ENCODE data around the gene SLX4. TPM values are rescaled to one million over a fixed set of nuclear protein-coding genes. Genes with fewer than 3 reads are reported as not detected.

SLX4 gene
- total and polyA plus RNA-seq, 2 experiments from 2014 or later, result 1.9 to 2.3 TPM

DNA sequence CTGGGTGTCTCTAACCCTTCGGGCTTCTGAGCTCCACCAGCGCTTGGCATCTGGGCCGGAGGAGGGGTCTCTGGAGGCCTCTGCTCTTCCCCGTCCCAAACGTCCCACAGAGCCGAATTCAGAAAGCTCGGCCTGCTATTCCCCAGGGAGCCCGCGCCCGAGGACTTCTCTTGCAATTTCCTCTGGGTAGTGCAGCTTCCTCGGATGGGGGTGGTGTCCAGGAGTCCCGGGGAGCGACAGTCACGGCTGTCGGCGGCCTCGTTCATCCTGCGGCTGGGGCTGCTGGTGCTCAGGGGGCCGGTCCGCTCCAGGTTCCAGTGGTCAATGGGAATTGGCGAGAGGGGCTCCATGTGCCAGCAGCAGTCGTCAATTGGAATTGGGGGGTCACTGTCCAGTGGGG is 22.4 kb downstream of the SLX4 start:
- H3K79me2 ChIP-seq (ENCODE audit: insufficient read depth), result no peaks in the 10 kb centered on the region
- H3F3A ChIP-seq (ENCODE audit: insufficient read depth), result no peaks in the 10 kb centered on the region
- H3K9ac ChIP-seq, result no peak overlapping the region
- no peaks in the 10 kb centered on the region for H3K9me2 ChIP-seq (ENCODE audit: insufficient read depth)
- no peak overlapping the region for H3K4me3 ChIP-seq
- no peak overlapping the region for H3K27ac ChIP-seq
- no peaks in the 10 kb centered on the region for H4K20me1 ChIP-seq (ENCODE audit: insufficient read depth)
- H3K9me3 ChIP-seq (ENCODE audit: low read depth), result no peaks in the 10 kb centered on the region
- 97 to 98% methylated on average over 21 to 22 of the region's 22 CpGs for WGBS, 2 experiments (ENCODE audit: low coverage in 1 of 2, low lambda C conversion rate in 2 of 2, missing lambda C conversion rate in 2 of 2)
- no peak overlapping the region for H2AFZ ChIP-seq
- no peak for TF ChIP-seq EZH2 (IDR thresholded peaks at IDR 0.05; ENCODE audit: insufficient read depth, poor library complexity, severe bottlenecking)
- TF ChIP-seq EZH2phosphoT487 (IDR thresholded peaks at IDR 0.05; ENCODE audit: insufficient read depth, low read depth), result no peak
- H3K4me1 ChIP-seq (ENCODE audit: insufficient read depth), result no peaks in the 10 kb centered on the region
- no peak overlapping the region for H3K4me2 ChIP-seq (ENCODE audit: unreplicated experiment)
- DNase-seq, result no peak
- no peaks in the 10 kb centered on the region for H3K27me3 ChIP-seq (replicated peaks; ENCODE audit: insufficient read depth)
- in situ Hi-C loops (cut with MboI), result no loop called here
- no peaks in the 10 kb centered on the region for H3K36me3 ChIP-seq (ENCODE audit: low read depth)

DNA sequence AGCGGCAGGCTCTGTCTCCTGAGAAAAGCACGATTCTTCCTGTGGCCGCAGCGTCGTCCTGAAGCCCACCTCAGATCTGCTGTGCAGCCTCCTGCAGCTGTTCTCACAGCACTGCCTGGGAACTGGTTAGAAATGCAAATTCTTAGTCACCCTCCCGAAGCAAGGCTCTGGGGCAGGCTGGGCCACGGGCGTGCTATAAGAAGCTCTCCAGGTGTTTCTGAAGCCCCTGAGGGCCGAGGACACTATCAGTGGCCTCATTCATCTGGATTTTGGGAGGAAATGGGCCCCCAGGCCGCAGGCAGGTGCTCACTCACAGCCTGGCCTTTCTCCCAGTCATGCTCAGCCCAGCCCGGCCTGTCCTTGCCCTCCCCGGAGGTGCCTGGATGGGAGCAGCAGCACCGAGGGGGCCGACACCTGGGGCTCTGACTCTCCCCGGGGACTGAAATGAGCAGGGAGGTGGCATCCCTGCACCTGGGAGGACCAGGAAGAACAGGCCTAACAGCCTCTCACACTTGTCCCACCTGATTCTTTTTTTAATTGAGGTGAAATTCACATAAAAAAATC is 23.8 kb downstream of the SLX4 start:
- H3K9me3 ChIP-seq (ENCODE audit: low read depth), result no peaks in the 10 kb centered on the region
- no peaks in the 10 kb centered on the region for H3K9me2 ChIP-seq (ENCODE audit: insufficient read depth)
- no peaks in the 10 kb centered on the region for H3K36me3 ChIP-seq (ENCODE audit: low read depth)
- no peak for DNase-seq
- TF ChIP-seq EZH2phosphoT487 (IDR thresholded peaks at IDR 0.05; ENCODE audit: insufficient read depth, low read depth), result no peak
- TF ChIP-seq EZH2 (IDR thresholded peaks at IDR 0.05; ENCODE audit: insufficient read depth, poor library complexity, severe bottlenecking), result no peak
- no peak overlapping the region for H3K27ac ChIP-seq
- no peak overlapping the region for H3K4me2 ChIP-seq (ENCODE audit: unreplicated experiment)
- H3K9ac ChIP-seq, result no peak overlapping the region
- WGBS, 2 experiments (ENCODE audit: low coverage in 1 of 2, low lambda C conversion rate in 2 of 2, missing lambda C conversion rate in 2 of 2), result 86 to 89% methylated on average over 15 of the region's 15 CpGs
- H3K4me3 ChIP-seq, result no peak overlapping the region
- H4K20me1 ChIP-seq (ENCODE audit: insufficient read depth), result no peaks in the 10 kb centered on the region
- no peak overlapping the region for H2AFZ ChIP-seq
- no peaks in the 10 kb centered on the region for H3K79me2 ChIP-seq (ENCODE audit: insufficient read depth)
- no peaks in the 10 kb centered on the region for H3K4me1 ChIP-seq (ENCODE audit: insufficient read depth)
- no peaks in the 10 kb centered on the region for H3K27me3 ChIP-seq (replicated peaks; ENCODE audit: insufficient read depth)
- in situ Hi-C loops (cut with MboI), result no loop called here
- H3F3A ChIP-seq (ENCODE audit: insufficient read depth), result no peaks in the 10 kb centered on the region

DNA sequence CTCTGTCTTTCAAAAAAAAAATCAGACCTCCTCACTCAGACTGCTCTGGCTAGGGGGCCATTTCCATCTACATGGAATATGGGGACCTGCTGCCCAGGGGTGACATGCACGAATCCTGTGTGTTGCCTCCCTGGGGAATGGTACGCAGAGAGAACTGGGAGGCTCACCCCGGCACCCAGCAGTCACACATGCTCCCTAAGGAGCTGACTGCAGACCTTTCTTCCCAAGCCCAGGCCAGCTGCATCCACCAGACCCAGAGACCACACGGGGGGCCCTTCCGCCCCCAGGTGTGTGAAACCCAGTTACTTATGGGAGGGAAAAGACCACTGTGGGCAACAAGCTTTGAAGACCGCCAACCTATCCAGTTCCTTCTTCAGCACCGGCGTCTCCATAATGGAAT is 27.0 kb downstream of the SLX4 start:
- Histone ChIP-seq H3K4me3 (no peak overlapping the region), H3F3A (ENCODE audit: insufficient read depth) (no peaks in the 10 kb centered on the region), H3K36me3 (ENCODE audit: low read depth) (no peaks in the 10 kb centered on the region), H3K9me3 (ENCODE audit: low read depth) (no peaks in the 10 kb centered on the region), H3K27ac (no peak overlapping the region), H3K4me2 (ENCODE audit: unreplicated experiment) (no peak overlapping the region), H2AFZ (no peak overlapping the region), H3K79me2 (ENCODE audit: insufficient read depth) (no peaks in the 10 kb centered on the region), H3K27me3 (replicated peaks; ENCODE audit: insufficient read depth) (no peaks in the 10 kb centered on the region), H3K9ac (no peak overlapping the region), H3K4me1 (ENCODE audit: insufficient read depth) (no peaks in the 10 kb centered on the region), H4K20me1 (ENCODE audit: insufficient read depth) (no peaks in the 10 kb centered on the region), H3K9me2 (ENCODE audit: insufficient read depth) (no peaks in the 10 kb centered on the region)
- TF ChIP-seq EZH2phosphoT487 (IDR thresholded peaks at IDR 0.05; ENCODE audit: insufficient read depth, low read depth) (no peak), EZH2 (IDR thresholded peaks at IDR 0.05; ENCODE audit: insufficient read depth, poor library complexity, severe bottlenecking) (no peak)
- in situ Hi-C loops (cut with MboI), result no loop called here
- no peak for DNase-seq
- 91 to 95% methylated on average over 8 of the region's 8 CpGs for WGBS, 2 experiments (ENCODE audit: low coverage in 1 of 2, low lambda C conversion rate in 2 of 2, missing lambda C conversion rate in 2 of 2)

DNA sequence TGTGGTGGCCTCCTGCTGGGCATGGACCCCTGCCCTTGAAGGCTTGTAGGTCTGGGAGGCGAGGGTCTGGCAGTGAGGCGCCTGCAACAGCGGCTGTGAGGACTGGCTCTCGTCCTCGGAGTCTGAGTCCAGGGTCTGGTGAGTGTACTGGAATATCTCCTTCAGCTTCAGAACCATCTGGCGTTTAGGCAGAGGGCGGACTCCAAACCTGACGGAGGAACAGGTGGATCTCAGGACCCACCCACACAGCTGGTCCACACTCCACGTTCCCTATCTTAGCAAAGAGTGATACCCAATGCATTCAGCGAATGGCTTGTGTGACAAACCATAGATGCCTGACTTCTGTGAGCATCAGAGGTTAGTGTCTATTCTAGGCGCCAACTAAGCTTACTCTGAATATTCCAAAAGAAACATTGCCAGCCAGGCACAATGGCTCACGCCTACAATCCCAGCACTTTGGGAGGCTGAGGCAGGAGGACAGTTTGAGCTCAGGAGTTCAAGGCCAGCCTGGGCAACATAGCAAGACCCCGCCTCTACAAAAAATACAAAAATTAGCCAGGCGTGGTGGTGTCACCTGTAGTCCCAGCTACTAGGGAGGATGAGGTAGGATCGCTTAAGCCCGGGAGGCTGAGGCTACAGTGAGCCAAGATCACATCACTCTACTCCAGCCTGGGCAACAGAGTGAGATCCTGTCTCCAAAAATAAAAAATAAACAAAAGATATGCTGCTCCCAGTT is 27.9 kb downstream of the SLX4 start:
- no peak overlapping the region for H3K27ac ChIP-seq
- 96 to 97% methylated on average over 14 to 16 of the region's 16 CpGs for whole genome bisulfite sequencing, 2 experiments (ENCODE audit: low coverage in 1 of 2, low lambda C conversion rate in 2 of 2, missing lambda C conversion rate in 2 of 2)
- no peaks in the 10 kb centered on the region for H3K4me1 ChIP-seq (ENCODE audit: insufficient read depth)
- in situ Hi-C loops (cut with MboI), result no loop called here
- H3K4me3 ChIP-seq, result no peak overlapping the region
- H3K79me2 ChIP-seq (ENCODE audit: insufficient read depth), result no peaks in the 10 kb centered on the region
- H3F3A ChIP-seq (ENCODE audit: insufficient read depth), result no peaks in the 10 kb centered on the region
- H2AFZ ChIP-seq, result no peak overlapping the region
- no peaks in the 10 kb centered on the region for H4K20me1 ChIP-seq (ENCODE audit: insufficient read depth)
- TF ChIP-seq EZH2 (IDR thresholded peaks at IDR 0.05; ENCODE audit: insufficient read depth, poor library complexity, severe bottlenecking) (no peak), EZH2phosphoT487 (IDR thresholded peaks at IDR 0.05; ENCODE audit: insufficient read depth, low read depth) (no peak)
- no peak overlapping the region for H3K9ac ChIP-seq
- H3K27me3 ChIP-seq (replicated peaks; ENCODE audit: insufficient read depth), result no peaks in the 10 kb centered on the region
- H3K9me3 ChIP-seq (ENCODE audit: low read depth), result no peaks in the 10 kb centered on the region
- no peak for DNase-seq
- no peak overlapping the region for H3K4me2 ChIP-seq (ENCODE audit: unreplicated experiment)
- no peaks in the 10 kb centered on the region for H3K9me2 ChIP-seq (ENCODE audit: insufficient read depth)
- no peaks in the 10 kb centered on the region for H3K36me3 ChIP-seq (ENCODE audit: low read depth)

Data from GM23248 (cell line).